ENCODE data around the gene RHBDL1. TPM values are rescaled to one million over a fixed set of nuclear protein-coding genes. Genes with fewer than 3 reads are reported as not detected.

Gene RHBDL1
- total and polyA plus RNA-seq, 2 of the 8 experiments (the other 6 are each of a cell fraction or from before 2014, with no cell fraction given) = 4.0 to 8.1 TPM

DNA sequence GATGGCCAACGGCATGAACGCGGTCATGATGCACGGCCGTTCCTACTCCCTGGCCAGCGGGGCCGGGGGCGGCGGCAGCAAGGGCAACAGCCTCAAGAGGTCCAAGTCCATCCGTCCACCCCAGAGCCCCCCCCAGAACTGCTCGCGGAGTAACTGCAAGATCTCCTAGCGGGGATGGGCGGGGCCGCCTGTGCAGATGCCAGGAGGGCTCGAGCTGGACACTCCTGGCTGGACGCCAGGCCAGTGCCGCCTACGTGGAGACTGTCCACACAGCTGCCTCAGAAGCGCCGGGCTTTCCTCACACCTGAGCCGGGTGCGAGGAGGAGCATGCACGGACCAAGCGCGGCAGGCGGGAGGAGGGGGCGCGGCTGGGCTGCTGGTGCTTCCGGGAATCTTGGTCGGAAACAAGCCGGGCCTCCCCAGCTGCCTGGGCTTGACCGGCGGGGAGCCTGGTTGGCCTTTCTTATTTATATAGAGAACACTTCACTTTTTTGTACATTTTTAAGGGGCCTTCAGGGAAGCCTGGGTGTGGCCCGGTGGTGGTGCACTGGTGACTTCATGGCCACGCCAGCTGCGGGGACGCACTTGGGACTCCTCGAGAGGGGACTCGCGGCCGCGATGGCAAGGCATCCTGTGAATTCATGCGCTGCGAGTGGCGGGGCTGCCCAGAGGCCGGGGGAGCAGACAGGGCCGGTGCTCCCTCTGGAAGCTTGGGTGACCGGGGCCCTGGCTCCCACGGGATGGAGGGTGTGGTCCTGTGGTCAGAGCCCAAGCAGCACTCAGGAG is 47.8 kb upstream of the RHBDL1 start (continued):
- TF ChIP-seq JUND (IDR thresholded peaks at IDR 0.05; ENCODE audit: low read length) = no peak
- TF ChIP-seq SRF (IDR thresholded peaks at IDR 0.05; ENCODE audit: low read depth, low read length) = no peak
- no peak for TF ChIP-seq SIX5 (IDR thresholded peaks at IDR 0.05; ENCODE audit: low read depth, low read length)
- TF ChIP-seq HDAC6 (IDR thresholded peaks at IDR 0.05; ENCODE audit: low read depth, low read length) = no peak
- TF ChIP-seq TBP (IDR thresholded peaks at IDR 0.05; ENCODE audit: low read depth, low read length) = no peak
- no peak for TF ChIP-seq EGR1 (IDR thresholded peaks at IDR 0.05; ENCODE audit: borderline replicate concordance, low read depth, low read length)
